Psoas muscle (tissue), 8 donors: Measurements from ENCODE around the gene LEMD3. TPM values are rescaled to one million over a fixed set of nuclear protein-coding genes. Genes with fewer than 3 reads are reported as not detected.

ENCODE experiments used
- ATAC-seq, 4 donors: fragments of 200-7000 bp; cut with Tn5 transposase; one replicate each; pipeline ENCODE4 v1.9.1; 2020; ENCODE audit warnings: moderate library complexity in 3 of 4, mild to moderate bottlenecking in 2 of 4
- DNase-seq, 2 donors: peaks; one replicate each; pipeline ENCODE4 v3.0.0-alpha.2; 2020
- H3K27ac ChIP-seq: fragments of 200-600 bp; one replicate; pipeline ENCODE4 v1.8.0; 2022
- H3K27me3 ChIP-seq, 3 donors: fragments of 200-600 bp in 1 of 3; one replicate each; pipeline versions ENCODE4 v1.6.1 to v1.8.0; 2013 to 2022; ENCODE audit warnings: low read length in 2 of 3, mild to moderate bottlenecking in 2 of 3, moderate library complexity in 1 of 3; ENCODE audit not compliant: insufficient read depth in 3 of 3
- H3K36me3 ChIP-seq, 2 donors: fragments of 200-600 bp in 1 of 2; one replicate each; pipeline versions ENCODE4 v1.6.1 to v1.8.0; 2013 to 2022; ENCODE audit warnings: low read depth in 1 of 2, mild to moderate bottlenecking in 1 of 2, moderate library complexity in 1 of 2; ENCODE audit not compliant: insufficient read depth in 1 of 2
- H3K4me1 ChIP-seq: fragments of 200-600 bp; one replicate; pipeline ENCODE4 v1.8.0; 2022
- H3K4me3 ChIP-seq: fragments of 200-600 bp; one replicate; pipeline ENCODE4 v1.8.0; 2022; ENCODE audit warnings: mild to moderate bottlenecking
- H3K9me3 ChIP-seq: fragments of 200-600 bp; one replicate; pipeline ENCODE4 v1.8.0; 2022
- CTCF ChIP-seq: fragments of 200-600 bp; IDR thresholded peaks from one replicate; pipeline ENCODE4 v1.8.0; 2022; ENCODE audit warnings: antibody characterized with exemption
- WGBS, 3 donors: extraction: QIAGEN DNeasy Blood & Tissue Kit; methylation state at CpG; one replicate each; pipeline versions ENCODE4 v1.1.6 to v1.1.7; 2013; 5-methylcytosine and 5-hydroxymethylcytosine counted together
- intact Hi-C, 2 donors: fragments of 100-400 bp; cut with DNase I; formaldehyde crosslinking; loops; one replicate each; pipeline versions ENCODE4 v1.11.0 to v1.14.2; 2022
- polyA plus RNA-seq, 3 donors: library from polyadenylated mRNA; stranded (reverse); fragments of 200-250 nt; gene quantifications; one replicate each; pipeline ENCODE4 v1.2.3, GENCODE V29; 2013
- total RNA-seq, 4 donors: library from RNA; stranded (reverse); fragmentation: NEBNext Ultra II Directional in 2 of 4; extraction: Animal tissue kit (Norgen Biotek cat#: 25700) in 2 of 4; gene quantifications; one replicate each; pipeline versions ENCODE4 v1.2.1 to v1.2.4, GENCODE V29; 2021 to 2023
- donor health status: healthy with polysubstance abuse.
- donor health status: DM: no; HTN: no; CAD: no; lungs with moderate emphysema.
- donor health status: Bipolar disorder and iron deficiency.
- donor health status: healthy.
- donor health status: DM: yes; HTN: yes; CAD: no.
- donor health status: DM: no; HTN: no; CAD: no.
- donor health status: DM: no; HTN: no; CAD: no.
- donor health status: DM: yes; HTN: yes; CAD: no.

The LEMD3 gene
- total and polyA plus RNA-seq, 7 donors: 5.4 to 17.1 (median 10.4) TPM

- Histone ChIP-seq H3K4me1 (no peaks in the 10 kb centered on the region), H3K27ac (no peak overlapping the region), H3K27me3 (peaks cover 0 to 12% (median 6%) of the 10 kb centered on the region in 3 donors), H3K36me3 (no peaks in the 10 kb centered on the region), H3K4me3 (no peak overlapping the region), H3K9me3 (peaks cover 7% of the 10 kb centered on the region)
- DNase-seq: no peak
- ATAC-seq: no peak
- no peak for TF ChIP-seq CTCF
- 45 to 75% (median 62%) methylated on average over 1 of the region's 1 CpG for WGBS, 3 donors
- intact Hi-C loops: no loop called here
These were observed 30.0 kb upstream of the LEMD3 start for GRCh38 chr12:65139389-65139788.

DNA sequence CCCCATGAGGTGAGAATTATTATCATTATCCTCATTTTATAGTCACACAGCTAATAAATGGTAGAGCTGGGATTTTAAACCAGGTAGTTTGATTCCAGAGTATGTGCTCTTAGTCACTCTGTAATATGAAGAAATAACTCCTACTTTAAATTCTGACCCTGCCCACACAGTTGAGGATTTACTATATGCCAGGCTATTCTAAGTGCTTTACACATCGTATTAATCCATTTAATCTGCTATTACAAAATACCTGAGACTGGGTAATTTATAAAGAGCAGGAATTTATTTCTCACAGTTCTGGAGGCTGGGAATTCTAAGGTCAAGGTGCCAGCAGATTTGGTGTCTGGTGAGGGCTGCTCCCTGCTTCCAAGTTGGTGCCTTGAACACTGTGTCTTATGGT lies 28.6 kb upstream of the LEMD3 start:
- H3K27me3 ChIP-seq: peaks cover 0 to 13% (median 8%) of the 10 kb centered on the region in 3 donors
- 67 to 87% (median 72%) methylated on average over 1 of the region's 1 CpG for WGBS, 3 donors
- H3K36me3 ChIP-seq: no peaks in the 10 kb centered on the region
- TF ChIP-seq CTCF: no peak
- peaks cover 4% of the 10 kb centered on the region for H3K9me3 ChIP-seq
- H3K27ac ChIP-seq: no peak overlapping the region
- no peak for ATAC-seq
- intact Hi-C loops: no loop called here
- no peak for DNase-seq
- no peaks in the 10 kb centered on the region for H3K4me1 ChIP-seq
- H3K4me3 ChIP-seq: no peak overlapping the region

DNA sequence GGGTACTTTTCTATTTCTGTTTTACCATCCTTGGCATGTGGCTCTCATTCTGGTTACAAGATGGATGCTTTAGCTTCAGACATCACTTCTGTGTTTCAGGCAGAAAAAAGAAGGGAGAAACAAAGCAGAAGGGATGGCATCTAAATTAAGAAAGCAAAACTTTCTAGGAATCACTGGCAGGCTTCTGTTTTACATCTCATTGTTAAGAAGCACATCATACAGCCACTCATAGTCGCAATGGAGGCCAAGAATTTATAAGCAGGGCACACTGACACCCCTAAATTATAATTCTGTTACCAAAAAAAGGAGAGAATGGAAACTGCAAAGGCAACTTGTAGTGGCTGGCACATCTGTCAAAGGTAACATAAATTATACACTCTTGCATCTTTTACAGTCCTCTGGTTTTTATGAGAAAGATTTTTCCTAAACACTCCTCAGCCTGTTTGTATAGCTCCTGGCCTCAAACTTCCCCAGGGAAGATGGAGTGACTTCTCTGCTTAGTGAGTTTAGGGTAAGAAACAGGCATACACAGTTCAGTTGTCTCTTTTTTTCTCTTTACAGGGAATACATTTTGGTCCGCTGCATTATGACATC lies 22.0 kb upstream of the LEMD3 start:
- Histone ChIP-seq H3K4me1 (no peaks in the 10 kb centered on the region), H3K27ac (no peak overlapping the region), H3K4me3 (no peak overlapping the region), H3K27me3 (peaks cover 0 to 15% (median 4%) of the 10 kb centered on the region in 3 donors), H3K9me3 (no peaks in the 10 kb centered on the region), H3K36me3 (no peaks in the 10 kb centered on the region)
- ATAC-seq: no peak
- no peak for DNase-seq
- 77 to 81% (median 79%) methylated on average over 2 of the region's 2 CpGs for whole genome bisulfite sequencing, 3 donors
- no peak for TF ChIP-seq CTCF
- intact Hi-C loops: no loop called here

- Histone ChIP-seq H3K36me3 (no peaks in the 10 kb centered on the region), H3K4me1 (no peaks in the 10 kb centered on the region), H3K27me3 (peaks cover 0 to 10% (median 0%) of the 10 kb centered on the region in 3 donors), H3K27ac (no peak overlapping the region), H3K9me3 (no peaks in the 10 kb centered on the region), H3K4me3 (no peak overlapping the region)
- intact Hi-C loops: no loop called here
- ATAC-seq: no peak
- no peak for DNase-seq
- TF ChIP-seq CTCF: no peak
These were observed 17.4 kb upstream of the LEMD3 start for GRCh38 chr12:65152012-65152411.

- no peak overlapping the region for H3K4me3 ChIP-seq
- 16 to 31% (median 17%) methylated on average over 1 of the region's 1 CpG for WGBS, 3 donors
- H3K36me3 ChIP-seq: no peaks in the 10 kb centered on the region
- H3K4me1 ChIP-seq: no peaks in the 10 kb centered on the region
- no peak for TF ChIP-seq CTCF
- intact Hi-C loops: no loop called here
- DNase-seq (no peak), ATAC-seq (no peak)
- peaks cover 0 to 10% (median 0%) of the 10 kb centered on the region in 3 donors for H3K27me3 ChIP-seq
- H3K27ac ChIP-seq: no peak overlapping the region
- H3K9me3 ChIP-seq: no peaks in the 10 kb centered on the region
These were observed 16.8 kb upstream of the LEMD3 start for GRCh38 chr12:65152596-65152995.
